Astrocyte (in vitro differentiated cells and primary cell): ENCODE results near the gene SLC6A7.

Source experiments
- EZH2 ChIP-seq: IDR thresholded peaks from 2 replicates; pipeline ENCODE4 v1.6.1; 2012; ENCODE audit warnings: mild to moderate bottlenecking, low read length, inconsistent platforms; ENCODE audit not compliant: insufficient read depth
- TF ChIP-seq, protein P1 (sequence below): IDR thresholded peaks from 2 replicates; pipeline ENCODE4 v1.5.1; 2011; ENCODE audit warnings: low read depth, mild to moderate bottlenecking, inconsistent platforms, low read length, moderate library complexity; ENCODE audit not compliant: insufficient read depth

DNA sequence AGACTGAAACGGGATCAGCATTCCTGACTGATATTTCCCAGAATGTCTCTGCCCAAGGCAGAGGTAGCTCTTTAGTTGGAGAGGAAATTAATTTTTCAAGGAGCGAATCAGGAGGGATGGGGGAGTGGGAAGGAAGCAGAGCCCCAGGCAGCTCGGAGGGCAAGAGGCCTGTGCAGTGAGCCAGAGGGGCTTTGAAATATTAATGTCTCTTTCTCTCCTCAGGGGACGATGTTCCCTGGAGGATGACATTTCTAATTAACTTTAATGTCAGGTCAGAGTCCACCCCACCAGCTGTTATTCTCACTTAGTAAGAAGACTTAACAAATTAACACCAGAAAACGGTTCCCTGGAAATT, 45.6 kb downstream of the SLC6A7 start:
- TF ChIP-seq, protein P1, sequence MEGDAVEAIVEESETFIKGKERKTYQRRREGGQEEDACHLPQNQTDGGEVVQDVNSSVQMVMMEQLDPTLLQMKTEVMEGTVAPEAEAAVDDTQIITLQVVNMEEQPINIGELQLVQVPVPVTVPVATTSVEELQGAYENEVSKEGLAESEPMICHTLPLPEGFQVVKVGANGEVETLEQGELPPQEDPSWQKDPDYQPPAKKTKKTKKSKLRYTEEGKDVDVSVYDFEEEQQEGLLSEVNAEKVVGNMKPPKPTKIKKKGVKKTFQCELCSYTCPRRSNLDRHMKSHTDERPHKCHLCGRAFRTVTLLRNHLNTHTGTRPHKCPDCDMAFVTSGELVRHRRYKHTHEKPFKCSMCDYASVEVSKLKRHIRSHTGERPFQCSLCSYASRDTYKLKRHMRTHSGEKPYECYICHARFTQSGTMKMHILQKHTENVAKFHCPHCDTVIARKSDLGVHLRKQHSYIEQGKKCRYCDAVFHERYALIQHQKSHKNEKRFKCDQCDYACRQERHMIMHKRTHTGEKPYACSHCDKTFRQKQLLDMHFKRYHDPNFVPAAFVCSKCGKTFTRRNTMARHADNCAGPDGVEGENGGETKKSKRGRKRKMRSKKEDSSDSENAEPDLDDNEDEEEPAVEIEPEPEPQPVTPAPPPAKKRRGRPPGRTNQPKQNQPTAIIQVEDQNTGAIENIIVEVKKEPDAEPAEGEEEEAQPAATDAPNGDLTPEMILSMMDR: no peak
- TF ChIP-seq EZH2: no peak
